GM12892 (cell line): ENCODE results near the gene RNF151.
A peak's percentile ranks its signal among the peaks of the same experiment; 100 is the strongest.

Experiments
- POLR2A ChIP-seq: IDR thresholded peaks from 2 replicates; pipeline ENCODE4 v1.6.1; 2011; ENCODE audit warnings: low read depth, low read length, control low read depth
- POLR2AphosphoS5 ChIP-seq: IDR thresholded peaks from 2 replicates; pipeline ENCODE4 v1.6.1; 2011; ENCODE audit warnings: low read depth, low read length, control low read depth
- TAF1 ChIP-seq: IDR thresholded peaks from 2 replicates; pipeline ENCODE4 v1.6.1; 2011; ENCODE audit warnings: low read depth, mild to moderate bottlenecking, control low read depth, low read length, borderline replicate concordance

DNA sequence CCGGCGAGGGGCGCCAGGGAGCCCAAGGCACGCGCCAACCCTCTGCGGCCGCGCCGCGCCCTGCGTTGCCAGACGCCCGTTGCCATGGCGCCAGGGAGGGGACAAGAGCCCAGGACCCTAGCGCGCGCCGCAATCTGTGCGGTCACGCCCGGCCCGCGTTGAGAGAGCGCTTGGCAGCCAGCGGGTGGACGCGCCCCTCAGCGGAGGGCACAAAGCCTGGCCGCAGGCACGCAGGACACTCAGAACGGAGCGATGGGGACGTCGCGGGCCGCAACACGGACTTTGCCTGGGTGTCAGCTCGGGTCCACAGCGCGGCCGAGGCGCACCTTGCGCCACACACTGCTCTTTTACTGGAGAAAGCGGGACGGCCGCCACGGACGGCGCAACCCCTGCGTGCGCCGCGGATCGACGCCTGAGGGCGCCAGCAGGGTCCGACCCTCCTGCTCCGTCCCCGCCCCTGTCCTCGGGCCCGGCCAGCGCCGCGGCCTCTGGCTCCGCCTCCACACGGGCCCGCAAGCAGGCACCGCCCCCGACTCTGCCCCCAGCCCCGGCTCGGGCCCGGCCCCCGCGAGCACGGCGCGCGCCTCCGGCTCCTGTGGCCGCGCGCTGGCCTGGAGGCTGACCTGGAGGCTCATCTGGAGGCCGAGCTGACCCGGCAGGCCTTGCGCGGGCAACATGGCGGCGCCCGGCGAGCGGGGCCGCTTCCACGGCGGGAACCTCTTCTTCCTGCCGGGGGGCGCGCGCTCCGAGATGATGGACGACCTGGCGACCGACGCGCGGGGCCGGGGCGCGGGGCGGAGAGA is 17.1 kb downstream of the RNF151 start, which contains the start of gene GFER:
- peak; percentile 59 for TF ChIP-seq POLR2AphosphoS5
- TF ChIP-seq POLR2A = peak; percentile 90
- peak; percentile 67; the same call in 1 of the 2 replicates for TF ChIP-seq TAF1
